ENCODE results near the gene PLAAT4.
"Not testable (repeated sequence)": the region's sequence is repeated elsewhere in the genome, so short reads cannot be mapped to it uniquely, and the experiment has no call there.

Gene PLAAT4

DNA sequence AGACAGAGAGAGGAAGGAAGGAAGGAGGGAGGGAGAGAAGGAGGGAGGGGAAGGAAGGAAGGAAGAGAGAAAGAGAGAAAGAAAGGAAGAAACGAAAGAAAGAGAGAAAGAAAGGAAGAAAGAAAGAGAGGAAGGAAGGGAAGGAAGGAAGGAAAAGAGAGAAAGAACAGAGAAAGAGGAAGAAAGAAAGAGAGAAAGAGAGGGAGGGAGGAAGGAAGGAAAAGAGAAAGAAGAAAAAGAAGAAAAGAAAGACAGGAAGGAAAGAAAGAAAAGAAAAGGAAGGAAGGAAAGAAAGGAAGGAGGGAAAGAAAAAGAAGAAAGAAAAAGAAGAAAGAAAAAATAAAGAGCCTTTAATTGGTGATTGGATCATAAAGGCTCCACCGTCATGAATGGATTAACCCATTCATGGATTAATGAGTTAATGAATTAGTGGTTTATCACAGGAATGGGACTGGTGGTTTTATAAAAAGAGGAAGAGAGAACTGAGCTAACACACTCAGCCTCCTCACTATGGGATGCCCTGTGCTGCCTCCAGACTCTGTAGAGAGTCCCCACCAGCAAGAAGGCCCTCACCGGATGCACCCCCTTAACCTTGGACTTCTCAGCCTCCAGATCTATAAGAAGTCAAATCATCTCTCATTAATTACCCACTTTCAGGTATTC, 35.5 kb downstream of the PLAAT4 start:
- no peak for DNase-seq (ENCODE audit: low read depth in 2 of 2)

DNA sequence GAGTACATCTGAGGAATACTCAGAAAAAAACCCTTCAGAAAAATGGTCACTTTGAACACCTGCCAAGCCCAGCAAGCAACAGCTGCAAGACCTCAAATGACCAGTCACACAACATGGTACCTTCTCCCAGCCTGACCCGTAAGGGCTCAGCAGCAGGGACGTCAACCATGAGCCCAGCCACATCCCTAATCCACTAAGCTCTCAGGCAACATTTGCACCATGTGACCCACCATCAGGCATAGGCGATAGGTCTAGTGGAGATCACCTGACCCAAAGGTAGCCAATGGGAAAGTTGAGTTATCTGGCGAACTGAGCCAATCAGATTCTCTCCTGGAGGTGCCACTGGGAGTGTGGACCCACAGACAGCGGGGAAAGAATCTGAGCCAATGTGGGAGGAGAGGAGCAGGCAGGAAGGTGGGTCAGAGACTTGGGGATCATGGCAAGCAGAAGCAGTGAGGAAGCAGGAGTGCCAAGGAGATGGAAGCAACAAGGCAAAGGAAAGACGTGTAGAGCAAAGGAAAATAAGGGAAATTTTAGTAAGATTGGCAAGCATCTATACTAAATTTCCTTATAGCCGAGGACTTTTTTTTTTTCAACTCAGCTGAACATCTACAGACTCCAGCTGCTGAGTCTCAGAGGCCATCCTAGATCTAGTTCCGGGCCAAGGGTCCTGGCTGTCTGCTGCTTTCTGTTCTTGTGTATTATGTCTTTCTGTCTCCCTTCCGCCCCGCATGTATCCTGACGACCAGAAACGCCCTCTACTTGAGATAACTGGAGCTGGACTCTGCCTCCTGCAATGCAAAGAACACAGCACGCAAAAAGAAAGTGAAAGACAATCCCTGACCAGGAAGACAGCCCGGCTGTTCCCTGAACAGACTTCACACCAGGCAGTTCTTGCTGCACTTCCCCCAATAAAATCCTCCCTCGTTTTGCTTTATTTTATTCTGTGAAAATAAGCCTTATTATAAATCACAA, 37.6 kb downstream of the PLAAT4 start:
- no peak for DNase-seq (ENCODE audit: low read depth in 2 of 2)

DNA sequence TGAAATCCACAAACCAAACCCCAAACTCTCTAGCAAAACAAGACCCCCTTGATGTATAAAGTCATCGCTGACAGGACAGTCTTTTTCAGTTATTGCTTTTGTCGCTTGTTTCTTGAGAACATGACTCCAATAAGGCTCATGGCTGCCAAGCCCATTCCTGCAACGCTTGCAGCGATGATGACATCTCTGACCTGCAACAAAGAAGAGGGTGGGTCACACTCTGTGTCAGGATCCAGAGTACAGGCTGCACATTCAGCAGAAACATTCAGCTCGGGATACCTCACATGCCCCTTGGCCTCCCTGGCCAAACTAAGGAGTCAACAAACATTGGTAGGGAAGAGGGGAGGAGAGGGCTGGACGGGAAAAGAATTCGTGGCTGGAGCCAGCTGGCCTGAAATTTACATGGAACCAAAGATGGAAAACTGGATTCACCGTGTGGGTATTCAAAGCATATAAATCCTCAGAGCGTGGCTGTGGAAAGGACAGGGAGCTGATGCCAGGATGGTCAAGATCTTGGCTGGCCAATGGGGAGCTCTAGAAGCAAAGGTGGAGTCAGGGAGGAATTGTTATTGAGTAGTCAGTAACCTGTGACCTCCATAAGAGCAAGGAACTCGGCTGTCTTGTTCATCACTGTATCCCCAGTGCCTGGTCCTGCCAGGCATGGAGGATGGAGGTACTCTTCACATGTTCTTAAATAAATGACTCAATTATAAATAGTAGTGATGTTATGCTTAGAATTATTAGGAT, 38.4 kb downstream of the PLAAT4 start:
- no peak for DNase-seq (ENCODE audit: low read depth in 2 of 2)

DNA sequence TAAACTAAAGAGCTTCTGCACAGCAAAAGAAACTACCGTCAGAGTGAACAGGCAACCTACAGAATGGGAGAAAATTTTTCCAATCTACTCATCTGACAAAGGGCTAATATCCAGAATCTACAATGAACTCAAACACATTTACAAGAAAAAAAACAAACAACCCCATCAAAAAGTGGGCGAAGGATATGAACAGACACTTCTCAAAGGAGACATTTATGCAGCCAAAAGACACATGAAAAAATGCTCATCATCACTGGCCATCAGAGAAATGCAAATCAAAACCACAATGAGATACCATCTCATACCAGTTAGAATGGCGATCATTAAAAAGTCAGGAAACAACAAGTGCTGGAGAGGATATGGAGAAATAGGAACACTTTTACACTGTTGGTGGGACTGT, 42.3 kb downstream of the PLAAT4 start:
- not testable (repeated sequence) for DNase-seq (ENCODE audit: low read depth in 2 of 2)

DNA sequence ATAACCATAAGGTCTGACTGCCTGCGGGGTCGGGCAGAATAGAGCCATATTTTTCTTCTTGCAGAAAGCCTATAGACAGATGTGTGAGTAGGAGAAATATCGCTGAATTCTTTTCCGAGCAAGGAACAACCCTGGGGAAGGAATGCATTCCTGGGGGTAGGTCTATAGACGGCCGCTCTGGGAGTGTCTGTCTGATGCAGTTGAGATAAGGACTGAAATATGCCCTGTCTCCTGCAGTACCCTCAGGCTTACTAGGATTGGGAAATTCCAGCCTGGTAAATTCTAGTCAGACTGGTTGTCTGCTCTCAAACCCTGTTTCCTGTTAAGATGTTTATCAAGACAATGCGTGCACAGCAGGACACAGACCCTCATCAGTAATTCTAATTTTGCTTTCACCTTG, 44.6 kb downstream of the PLAAT4 start:
- not testable (repeated sequence) for DNase-seq (ENCODE audit: low read depth in 2 of 2)

DNA sequence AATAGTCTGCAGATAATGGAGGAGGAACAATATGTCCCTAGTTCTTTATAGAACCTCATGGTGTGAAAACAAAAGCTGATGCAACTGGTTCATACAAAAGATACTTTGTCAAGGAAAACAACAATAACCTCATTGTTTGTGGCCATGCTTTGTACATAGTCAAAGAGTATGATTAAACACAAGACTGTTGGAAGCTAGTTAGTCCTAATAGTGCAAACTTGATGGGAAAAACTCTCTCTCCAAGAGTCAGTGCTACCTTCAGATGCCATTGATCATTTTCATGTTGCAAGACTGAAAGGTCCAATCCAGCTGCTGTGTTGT, 46.7 kb downstream of the PLAAT4 start:
- DNase-seq (ENCODE audit: low read depth in 2 of 2): no peak

DNA sequence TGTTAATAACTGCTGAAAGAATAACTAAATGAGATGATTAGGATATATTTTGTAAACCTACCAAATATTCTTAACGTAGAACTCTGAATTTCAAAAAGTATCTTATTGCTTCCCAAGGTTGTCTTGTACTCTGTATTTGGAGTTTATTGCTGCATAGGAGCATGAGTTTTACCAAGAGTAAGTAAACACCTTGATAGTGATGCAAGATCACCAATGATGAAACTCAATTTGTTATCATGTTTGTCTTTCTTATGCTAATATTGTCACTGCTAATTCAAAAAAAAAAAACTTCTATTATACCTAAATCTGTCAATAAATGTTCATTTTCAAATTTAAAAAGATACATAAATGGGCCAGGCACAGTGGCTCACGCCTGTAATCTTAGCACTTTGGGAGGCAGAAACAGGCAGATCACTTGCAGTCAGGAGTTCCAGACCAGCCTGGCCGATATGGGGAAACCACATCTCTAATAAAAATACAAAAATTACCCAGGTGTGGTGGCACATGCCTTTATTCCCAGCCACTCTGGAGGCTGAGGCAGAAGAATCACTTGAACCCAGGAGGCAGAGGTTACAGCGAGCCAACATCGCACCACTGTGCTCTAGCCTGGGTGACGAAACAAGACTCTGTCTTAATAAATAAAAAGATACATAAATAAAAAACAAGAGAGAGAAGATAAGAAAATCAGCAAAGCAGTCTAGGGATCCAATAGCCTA, 50.0 kb downstream of the PLAAT4 start:
- DNase-seq (ENCODE audit: low read depth in 2 of 2): no peak

DNA sequence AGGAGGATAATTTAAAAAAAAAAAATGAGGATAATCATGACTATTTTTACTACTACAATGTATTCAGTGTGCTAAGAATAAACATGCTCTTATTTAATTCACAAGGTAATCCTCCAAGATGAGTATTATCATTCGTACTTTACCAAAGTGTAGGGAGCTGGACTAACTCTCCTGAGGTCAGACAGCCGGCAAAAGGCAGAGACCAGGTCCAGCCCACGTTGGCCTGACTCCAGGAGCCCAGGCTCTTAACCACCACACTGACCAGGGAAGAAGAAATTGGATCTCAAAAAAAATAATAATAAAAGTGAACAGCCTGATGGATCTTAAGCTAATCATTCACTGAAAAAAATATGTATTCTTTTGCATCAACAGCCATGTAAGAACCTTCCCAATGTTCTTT, 52.4 kb downstream of the PLAAT4 start:
- DNase-seq (ENCODE audit: low read depth in 2 of 2): no peak

DNA sequence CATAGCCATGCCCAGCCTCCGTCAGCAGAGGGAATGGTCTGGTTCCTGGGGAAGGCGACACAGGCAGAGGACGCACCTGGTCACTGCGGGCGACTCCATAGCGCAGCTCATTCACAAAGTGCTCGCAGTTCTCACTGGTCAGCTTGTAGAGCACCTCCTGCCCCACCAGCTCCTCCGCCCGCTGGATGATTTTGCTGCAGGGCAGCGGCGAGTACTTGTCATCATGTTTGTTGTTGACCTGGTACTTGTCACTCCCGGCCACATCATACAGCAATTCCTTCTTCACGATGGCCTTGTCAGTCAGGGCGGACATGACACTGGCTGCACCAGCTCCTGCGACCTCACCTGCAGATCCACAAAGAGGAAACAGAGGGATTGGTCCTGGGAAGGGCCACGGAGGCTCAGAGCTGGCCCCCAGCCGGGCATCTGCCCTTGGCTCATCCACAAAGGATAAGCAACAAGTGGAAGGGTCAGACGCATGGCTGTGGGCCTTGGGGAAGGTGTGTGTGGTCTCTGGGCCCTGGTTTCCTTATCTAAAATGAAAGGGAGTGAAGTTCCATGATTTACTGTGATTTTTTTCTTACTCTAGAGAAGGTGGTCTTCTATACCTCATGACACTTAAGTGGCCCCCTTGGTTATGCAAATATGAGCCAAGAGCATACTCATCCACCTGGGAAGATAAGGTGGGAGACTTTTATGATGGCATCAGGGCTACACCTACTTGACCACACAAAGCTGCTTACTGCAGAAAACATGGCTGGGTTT, 53.6 kb downstream of the PLAAT4 start:
- DNase-seq (ENCODE audit: low read depth in 2 of 2): no peak

DNA sequence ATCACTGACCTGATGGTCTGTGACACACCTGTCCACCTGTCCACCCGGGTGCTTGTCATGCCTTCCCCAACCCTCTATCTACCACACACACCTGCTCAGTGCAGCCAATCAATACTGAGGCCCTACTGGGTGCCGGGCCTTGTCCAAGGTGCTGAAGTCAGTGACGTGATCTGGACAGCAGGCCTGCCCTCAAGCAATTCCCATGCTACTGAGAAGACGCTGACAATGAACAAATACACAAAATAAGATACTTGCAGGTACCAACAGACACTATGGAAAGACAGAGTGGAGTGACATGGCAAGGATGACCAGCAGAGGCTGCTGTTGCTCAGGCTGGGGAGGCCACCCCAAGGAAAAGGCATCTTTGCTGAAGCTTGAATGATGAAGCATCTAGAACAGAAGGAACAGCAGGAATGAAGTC, 56.4 kb downstream of the PLAAT4 start:
- DNase-seq (ENCODE audit: low read depth in 2 of 2): no peak

DNA sequence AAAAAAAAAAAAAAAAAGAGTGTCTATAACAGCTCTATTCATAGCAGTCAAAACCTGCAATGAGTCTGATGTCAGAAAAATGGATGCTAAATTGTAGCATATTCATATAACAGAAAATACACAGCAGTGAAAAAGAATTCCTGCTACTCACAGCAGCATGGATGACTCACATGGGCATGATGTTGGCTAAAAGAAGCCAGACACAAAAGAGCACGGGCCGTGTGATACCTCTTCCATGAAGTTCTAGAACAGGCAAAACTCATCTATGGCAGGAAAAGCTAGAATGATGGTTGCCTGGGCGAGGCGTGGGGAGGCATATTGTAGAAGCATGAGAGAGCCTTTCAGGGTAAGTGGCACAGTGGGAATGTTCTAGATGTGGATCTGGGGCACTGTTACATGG, 58.7 kb downstream of the PLAAT4 start:
- DNase-seq (ENCODE audit: low read depth in 2 of 2): no peak

All from stimulated activated CD8-positive, alpha-beta memory T cell treated with anti-CD3 and anti-CD28 coated beads, Interleukin-15, amount 100 ng/mL, for 4 hours (primary cell).